Left renal cortex interstitium (tissue), 4 donors: ENCODE measurements around the gene SCN5A. TPM values are rescaled to one million over a fixed set of nuclear protein-coding genes. Genes with fewer than 3 reads are reported as not detected.

Experiments
- DNase-seq, 4 donors: peaks; one replicate each; pipeline ENCODE4 v3.0.0-alpha.2; 2013; ENCODE audit warnings: low read depth in 4 of 4, low spot score in 2 of 4, missing footprints in 1 of 4
- polyA plus RNA-seq, 4 donors: library from polyadenylated mRNA; unstranded; fragments of 120-200 nt; gene quantifications; one replicate each; pipeline ENCODE4 v1.2.1, GENCODE V29; 2013; ENCODE audit not compliant: insufficient read length in 4 of 4

The SCN5A gene
- polyA plus RNA-seq, 4 donors: 0.95 to 2.1 (median 1.1) TPM

DNA sequence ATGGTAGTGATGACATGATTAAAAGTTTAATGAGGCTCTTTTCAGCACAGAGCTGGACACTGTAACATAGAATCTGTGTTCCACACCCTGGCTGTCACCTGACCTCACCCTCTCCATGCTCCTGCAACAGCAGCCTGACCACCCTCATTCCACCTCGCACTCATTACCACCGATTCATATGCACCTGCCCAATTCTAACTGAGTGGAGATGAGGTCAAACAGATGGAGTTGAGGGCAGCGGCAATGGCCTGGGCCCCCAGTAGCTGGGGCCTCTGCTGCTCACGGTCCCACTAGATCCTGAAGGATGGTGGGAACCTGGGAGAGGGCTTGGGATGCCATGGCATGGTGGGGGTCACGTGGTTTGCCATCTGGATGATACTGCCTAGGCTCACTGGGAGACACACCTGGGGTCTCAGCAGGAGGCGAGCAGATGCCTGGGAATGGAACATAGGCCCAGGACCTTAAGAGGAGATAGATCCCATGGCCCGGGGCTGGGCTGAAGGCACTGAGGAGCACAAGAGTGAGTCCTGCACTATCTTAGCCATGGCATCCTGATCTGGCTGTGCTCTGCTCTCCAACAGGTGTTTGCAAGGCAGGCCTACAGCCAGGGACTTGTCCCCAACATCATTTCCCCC, 1.3 kb downstream of the SCN5A start:
- DNase-seq: no peak

DNA sequence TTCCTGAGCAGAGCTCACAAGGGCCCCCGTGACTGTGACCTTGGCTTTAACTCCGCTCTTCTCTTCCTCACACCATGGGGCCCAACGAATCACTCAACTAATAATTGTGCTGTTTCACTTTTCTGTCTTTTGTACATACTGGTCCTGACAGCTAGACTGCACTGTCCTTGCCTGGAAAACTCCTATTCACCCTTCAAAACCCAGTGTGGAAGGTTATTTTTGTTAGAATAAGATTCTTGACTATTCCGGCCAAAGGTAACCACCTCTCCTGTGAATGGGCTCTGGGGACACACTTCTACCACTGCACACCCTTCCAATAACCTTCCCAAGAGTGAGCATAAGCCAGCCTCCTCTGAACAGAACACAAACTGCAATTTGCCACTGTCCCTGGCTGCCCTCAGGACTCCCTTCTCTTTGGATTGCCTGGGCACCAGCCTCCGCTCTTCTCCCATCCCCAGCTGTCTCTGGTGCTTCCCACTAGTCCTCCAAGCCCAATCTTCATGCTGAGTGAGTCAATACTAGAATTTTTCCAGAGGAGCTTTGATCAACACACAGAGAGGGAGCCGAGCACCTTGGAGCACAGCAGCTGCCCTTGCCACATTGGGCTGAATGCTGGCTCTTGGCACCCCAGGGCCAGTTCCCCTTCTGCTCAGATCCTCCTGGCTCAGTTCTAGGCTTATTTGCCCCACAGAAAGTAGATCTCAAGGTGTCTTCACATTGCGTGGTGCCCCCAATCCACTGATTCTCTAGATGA, 2.1 kb downstream of the SCN5A start:
- DNase-seq: no peak

DNA sequence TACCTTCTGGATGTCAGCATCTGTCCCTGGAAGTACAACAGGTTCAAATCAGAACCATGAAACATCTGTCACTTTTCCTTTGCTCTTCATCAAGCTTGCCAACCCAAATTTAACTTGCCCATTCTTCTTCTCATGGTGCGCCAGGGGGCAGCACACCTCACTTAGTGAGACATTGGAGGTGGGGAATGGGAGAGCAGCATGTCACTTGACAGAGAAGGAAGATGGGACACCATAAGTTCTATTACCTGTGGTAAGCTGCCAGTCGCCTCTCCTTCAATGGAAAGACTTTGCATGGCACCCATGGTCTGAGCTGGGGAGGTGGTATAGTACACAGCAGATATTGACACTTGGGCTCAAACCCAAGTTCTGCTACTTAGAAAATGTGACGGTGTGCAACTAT, 2.9 kb downstream of the SCN5A start:
- no peak for DNase-seq

DNA sequence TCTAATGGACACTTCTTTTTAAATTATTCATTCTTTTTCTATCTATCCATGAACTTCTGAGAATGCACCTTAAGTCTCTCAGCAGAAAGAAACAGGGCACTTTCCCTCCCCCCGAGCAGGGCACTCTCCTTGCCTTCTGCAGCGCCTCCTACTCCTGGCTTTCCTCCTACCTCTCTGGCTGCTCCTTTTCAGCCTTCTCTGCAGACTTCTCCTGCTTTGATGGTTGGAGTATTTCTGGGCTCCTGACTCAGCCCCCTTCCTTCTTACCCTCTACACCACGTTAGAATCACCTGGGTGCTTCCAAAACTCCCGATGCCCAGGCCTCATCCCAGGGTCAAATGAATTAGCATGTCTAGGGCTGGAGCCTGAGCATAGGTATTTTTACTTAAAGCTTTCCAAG, 3.4 kb downstream of the SCN5A start:
- no peak for DNase-seq

DNA sequence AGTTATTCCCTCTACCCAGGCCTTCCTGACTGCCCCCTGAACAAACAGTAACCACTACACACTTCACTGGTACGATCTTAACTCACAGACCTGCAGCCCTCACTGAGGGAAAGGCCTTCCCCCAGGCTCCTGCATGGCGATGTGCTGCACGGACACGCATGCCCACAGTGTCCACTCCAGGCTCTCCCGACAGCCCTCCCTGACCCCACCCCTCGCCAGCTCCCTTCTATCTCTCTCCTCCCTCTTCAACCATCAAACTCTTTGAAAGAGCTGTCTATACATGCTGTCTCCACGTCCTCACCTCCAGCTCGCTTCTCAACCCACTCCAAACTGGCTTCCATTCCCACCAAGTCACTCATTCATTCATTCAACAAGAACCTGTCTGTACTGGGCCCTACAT, 3.9 kb downstream of the SCN5A start:
- no peak for DNase-seq

DNA sequence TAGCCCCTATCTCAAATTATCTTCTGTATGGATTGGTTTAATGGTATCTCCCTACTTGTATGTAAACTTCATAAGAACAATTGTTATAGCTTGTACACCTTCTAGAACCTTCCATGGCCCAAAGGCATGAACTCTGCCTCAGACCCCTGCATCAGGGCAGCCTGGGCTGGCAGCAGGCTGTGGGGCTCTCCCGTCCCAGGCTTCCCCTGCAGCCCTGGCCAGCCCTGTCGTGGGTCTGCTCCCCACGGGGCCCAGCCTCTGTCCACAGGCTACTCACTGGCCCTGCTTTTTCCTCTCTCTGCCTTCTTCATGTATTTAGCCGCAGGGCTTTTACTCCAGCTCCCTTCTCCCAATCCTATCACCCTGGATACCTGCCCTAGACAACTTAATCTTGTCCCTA, 4.4 kb downstream of the SCN5A start:
- DNase-seq: no peak

DNA sequence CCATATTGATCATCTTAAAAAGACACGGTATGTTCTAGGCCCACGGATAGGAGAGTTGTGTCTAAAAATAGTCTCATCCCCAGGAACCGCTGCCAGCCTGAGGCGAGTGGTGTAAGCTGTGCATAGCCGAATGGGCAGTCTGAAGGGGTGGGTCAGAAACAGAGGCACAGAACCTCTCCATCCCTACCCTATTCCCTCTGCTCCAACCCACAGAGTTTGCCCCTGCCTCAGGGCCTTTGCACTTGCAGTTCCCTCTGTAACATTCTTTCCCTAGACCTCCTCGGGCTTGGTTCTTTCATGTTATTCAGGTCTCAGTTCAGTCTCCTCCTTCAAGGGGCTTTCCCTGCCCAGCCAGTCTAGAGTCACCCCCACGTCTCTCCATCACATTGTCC, 4.8 kb downstream of the SCN5A start:
- DNase-seq: no peak

DNA sequence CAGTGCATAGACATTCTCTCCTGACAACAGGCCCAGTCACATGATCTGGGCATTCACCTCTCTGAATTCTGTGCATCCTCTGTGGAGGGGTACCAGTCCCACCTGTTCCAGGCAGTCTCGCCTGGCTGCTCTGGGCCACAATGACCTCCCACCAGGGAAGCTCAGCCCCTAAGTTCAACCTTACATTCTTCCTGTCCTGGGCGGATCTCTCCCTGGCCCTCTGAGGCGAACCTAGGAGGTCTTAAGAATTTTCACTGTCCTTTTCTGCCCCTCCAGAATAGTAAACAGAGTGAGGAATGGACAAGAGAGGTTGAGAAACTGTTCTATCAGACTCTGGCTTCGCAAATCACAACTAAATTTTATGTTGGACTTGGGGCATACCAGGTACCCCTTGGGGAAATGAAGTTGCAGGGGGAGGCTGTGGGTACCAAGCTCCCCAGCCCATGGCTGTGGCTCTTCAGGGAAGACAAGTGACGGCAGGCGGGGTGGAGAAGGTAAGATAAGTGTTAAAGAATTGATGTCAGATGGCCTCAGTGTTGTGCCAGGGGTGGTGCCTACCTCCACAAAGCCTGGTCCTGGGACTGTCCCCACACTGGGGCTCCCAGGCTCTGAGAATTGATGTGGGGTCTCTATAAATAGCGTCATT, 5.3 kb downstream of the SCN5A start:
- no peak for DNase-seq

DNA sequence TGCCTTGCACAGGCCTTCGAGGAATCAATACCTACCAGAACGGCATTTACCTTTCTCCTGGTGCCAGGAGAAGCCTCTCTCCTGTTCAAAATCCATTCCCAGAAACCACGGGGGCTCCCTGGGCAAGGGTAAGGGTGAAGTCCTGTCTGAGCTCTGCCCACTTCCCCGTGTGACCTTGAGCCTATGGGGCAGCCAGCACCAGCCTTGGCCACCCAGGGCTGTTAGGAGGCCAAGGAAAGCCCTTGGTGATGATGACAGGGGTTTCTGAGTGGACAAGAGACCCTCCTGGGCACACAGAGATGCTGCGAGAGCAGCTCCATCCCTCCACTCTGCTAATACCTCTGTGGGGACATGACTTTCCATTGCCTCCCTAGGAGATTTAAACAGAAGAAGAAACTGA, 5.9 kb downstream of the SCN5A start:
- no peak for DNase-seq

DNA sequence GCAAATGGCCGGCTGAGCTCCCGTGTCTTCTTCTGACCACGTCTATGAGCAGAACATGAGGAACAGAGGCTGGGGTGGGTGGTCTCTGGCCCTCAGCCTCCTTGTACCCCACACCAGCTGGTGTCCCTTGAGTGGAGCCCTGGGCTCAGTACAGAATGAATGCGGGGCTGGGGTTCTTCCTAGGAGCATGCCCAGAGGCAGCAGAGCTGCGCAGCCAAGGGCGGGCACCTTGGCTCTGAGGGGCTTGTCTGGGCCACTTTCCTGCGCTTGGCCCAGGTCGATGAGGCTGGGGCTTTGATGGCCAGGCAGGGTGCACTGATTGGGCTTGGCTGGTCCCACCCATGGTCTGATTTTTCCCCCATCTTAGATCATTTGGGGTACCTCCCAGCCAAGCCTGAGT, 6.4 kb downstream of the SCN5A start:
- no peak for DNase-seq

DNA sequence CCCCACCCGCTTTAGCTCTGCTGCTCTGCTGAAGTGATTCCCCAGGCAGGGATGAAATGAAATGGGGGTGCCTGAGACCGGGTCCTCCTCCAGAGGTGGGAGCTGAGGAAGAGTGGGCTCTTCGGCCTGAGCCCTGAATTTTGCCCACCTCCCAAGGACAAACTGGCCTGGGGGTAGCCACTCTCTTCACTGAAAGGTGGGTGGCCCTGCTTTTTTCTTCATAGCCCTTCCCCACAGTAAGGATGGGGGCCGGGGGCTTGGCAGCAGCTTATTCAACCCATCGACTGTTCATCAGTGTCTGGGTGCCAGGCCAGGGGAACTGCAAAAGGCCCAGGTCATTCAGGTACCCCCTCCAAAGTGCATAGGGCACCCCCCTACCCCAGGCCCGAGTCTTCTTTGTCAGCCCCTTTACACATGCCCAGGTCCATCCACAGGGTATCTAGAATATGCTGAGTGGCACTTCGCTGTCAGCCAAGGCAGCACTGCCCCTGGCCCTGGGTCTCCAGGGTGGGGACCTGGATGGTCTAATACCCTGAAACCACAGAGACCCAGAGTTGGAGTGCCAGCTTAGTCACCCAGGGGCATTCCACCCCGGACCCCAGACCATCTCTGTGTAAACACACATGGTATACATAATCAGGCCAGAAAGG, 7.9 kb downstream of the SCN5A start:
- no peak for DNase-seq

DNA sequence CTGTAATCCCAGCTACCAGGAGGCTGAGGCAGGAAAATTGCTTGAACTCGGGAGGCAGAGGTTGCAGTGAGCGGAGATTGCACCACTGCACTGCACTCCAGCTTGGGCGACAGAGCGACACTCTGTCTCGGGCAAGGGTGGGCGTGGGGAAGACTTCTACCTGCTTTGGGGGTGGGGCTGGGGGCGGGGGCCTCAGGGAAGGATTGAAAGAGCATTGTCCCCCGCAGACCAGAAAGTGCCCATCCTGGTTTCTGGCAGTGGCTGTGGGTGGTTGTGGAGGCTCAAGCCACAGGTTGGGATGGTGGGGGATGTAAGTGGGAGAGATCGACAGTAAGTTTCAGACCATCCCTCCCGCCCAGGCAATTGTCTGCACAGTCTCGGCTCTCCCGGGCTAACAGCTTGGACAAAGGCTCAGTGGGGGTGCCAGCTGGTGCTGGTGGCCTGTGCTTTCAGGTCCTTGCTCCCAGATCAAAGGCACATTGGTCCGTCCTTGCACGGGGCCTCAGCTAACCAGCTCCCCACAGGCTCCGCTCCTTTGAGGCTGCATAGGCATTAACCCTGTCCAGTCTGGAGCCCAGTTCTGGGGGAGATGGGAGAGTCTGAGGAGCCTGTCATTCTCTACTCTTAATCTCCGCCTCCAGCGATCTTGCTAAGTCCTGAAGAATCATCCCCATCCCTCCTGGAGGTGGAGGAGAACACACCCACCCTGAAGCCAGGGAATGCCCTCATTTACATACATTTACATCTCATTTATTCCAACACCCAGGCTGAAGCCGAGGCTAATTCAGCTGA, 8.6 kb downstream of the SCN5A start:
- DNase-seq: no peak

DNA sequence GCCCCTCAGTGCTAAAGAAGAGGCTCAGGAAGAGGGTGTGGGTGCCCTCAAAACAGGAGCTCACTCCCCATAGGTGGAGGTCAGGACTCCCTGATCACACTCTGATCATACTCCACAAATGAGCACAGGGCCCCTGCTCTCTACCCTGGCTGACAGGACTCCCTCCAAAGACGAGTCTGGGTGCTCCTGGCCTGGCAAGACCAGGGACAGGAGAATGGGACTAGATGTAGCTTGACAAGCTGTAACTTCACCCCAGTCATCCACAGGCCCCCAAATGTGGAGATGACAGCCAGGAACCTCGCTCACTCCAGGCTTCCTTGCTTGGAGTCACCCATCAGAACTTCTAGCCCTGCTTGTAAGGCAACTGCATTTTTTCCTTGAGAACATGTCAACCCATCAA, 11.1 kb downstream of the SCN5A start:
- DNase-seq: no peak

DNA sequence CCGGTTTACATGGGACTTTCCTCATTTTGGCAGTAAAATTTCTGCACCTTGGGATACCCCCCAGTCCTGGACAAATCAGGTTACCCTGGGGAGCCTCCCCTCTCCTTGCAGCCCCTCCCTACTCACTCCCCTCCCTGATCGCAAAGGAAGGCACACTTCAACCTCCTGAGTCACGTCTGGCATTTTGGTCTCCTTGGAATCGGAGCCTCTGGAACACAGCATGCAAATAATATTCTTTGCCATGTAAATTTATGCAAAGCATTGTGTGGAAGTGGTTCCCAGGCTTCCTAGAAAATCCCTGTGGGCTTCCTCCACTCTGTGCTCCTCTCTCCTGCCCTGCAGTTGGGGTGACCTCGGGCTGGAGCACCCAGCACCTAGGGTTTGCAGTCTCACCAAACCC, 11.6 kb downstream of the SCN5A start:
- DNase-seq: no peak

DNA sequence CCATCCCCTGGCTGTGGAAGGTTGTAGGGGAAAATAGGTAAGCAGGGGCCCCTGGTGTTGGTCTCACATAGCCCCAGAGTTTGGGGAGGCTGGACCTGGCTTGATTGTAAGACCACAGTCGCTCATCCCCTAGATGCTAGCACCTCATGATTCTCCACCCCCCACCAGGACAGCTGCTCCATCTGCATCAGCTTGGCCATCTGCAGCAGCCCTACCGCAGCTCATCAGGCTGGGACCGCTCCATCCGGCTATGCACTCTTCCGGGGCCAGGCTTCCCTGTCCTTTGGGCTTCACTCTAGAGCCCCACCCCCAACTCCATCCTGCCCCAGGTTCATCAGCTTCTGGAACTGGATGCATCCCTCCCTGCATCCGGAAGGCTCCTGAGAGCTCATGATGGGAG, 12.6 kb downstream of the SCN5A start:
- no peak for DNase-seq

DNA sequence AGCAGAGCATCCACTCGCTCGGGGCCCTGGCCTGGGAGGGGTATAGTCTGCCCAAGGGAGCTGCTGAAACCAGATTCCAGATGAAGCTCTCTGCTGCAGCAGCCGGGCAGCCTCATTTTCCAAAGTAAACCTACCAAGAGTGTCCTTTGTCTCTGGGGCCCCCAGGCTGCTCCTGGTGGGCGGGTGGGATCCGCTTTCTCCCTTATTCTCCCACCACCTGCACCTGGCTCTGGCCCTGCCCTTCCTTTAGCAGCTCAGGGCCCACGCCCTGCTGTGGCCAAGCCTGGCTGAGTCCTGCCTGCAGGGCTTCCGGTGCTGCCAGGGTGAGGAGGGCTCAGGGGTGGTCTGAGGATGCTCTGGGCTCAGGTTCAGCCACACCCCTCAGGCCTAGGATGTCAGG, 13.0 kb downstream of the SCN5A start:
- DNase-seq: no peak

DNA sequence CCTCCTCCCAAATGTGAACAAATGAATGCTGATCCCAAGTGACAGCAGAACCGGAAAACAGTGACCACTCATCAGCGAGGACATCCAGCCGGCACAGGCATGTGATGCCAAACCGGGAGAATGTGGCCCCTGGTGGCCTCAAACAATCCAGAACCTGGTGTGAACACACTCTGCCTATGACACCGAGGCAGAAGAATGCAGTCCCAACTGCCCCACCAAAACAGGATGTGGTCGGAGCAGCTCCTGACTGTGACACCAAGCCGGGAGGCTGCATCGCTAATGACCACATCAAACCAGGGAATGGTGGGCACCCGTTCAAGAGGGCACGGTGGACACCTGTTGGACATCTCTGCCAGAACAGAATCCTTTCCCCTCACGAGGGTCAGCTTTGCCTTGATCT, 15.4 kb downstream of the SCN5A start:
- no peak for DNase-seq

DNA sequence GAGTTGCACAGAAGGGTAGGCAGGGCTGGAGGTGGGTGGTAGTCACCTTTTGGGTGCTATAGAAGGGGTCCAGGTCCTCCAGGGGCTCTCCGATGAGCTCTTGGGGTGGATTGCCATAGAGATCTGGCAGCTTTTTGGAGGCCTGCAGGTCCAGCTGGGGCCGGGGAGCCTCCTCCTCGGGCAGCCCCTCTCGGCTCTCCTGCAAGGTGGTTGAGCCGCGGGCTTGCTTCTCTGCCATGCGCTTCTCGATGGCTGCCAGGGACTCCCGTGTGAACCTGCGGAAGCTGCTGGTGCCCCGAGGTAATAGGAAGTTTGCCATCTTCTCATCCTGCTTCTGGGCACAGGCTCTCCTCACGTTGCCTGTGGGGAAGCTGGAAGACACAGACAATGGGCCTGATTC, 16.5 kb downstream of the SCN5A start:
- no peak for DNase-seq

DNA sequence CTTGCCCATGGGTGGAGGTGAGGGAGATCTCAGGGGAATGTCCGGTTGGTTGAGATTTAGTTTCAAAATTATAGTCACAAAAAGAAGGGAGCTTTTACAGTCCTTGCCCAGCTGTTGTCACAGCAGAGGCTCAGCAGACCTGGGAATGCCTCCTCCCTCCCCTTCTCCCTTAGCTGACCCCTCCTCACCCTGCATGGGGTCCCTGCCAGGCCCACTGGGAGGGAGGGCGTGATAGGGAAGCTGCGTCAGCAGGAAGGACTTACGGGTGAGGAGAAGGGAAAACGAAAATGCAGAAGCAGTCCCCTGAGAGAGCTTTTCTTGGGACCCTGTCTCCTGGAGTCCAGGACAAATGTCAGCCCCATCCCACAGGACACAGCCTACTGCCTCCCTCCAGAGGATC, 18.9 kb downstream of the SCN5A start:
- no peak for DNase-seq

DNA sequence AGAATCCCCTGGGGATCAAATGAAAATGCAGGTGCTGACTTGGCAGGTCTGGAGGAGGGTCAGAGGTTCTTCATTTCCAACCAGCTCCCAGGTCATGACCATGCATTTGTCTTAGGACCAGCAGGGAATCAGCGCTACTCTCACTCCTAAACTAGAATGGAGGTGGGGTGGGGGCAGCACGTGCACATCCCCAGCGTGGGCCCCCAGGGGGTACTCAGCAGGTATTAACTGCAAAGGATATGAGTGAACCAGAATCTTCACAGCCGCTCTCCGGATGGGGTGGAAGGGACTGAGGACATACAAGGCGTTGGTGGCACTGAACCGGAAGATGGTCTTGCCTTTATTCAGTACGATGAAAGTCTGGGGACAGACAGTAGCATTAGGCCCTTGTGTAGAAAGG, 19.4 kb downstream of the SCN5A start:
- no peak for DNase-seq

DNA sequence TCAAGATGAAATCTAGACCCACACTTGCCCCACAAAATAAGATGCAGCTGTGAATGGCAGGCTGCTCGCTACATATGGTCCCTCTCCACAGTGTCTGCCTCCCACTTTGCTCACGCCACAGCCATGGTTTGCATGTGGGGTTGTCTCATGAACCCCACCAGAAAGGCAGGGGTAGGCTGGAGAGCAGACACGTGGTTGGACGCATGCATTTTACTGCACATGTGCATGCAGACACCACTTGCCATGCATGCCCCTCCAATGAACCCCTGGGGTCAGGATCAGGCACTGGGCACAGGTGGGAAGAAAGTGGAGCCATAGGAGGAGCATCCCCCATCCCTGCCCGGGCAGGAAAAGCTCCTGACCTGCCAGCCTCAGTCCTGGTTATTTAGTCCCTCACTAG, 20.7 kb downstream of the SCN5A start:
- no peak for DNase-seq
